DND-41 (cell line): ENCODE measurements around the gene TMEM223.

ENCODE experiments used
- EZH2 ChIP-seq: IDR thresholded peaks from 3 replicates; pipeline ENCODE4 v1.6.1; 2012; ENCODE audit warnings: borderline replicate concordance, low read depth, mild to moderate bottlenecking, moderate library complexity, low read length, inconsistent platforms; ENCODE audit not compliant: severe bottlenecking
- TF ChIP-seq, protein P1 (sequence below): IDR thresholded peaks from 2 replicates; pipeline ENCODE4 v1.5.1; 2012; ENCODE audit warnings: borderline replicate concordance, low read length, moderate library complexity, mild to moderate bottlenecking; ENCODE audit not compliant: poor library complexity, severe bottlenecking; ENCODE audit errors: extremely low read depth

DNA sequence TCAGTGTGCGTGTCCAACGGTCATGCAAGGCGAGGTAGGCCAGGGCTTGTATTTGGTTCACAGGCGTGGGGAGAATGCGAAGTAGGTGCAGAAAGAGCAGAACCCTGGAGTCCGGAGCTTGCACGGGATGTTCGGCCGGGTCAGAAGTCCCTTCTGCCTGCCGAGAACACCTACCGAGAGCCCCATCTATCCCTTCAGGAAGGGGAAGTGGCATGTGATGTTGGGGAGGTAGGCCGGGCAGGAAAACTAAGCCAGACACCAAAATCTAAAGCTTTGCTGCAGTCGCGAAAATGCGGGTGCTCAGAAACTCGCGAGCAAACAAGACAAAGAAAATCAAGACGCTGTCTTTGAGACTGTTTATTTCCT, 21.0 kb downstream of the TMEM223 start:
- TF ChIP-seq, protein P1, sequence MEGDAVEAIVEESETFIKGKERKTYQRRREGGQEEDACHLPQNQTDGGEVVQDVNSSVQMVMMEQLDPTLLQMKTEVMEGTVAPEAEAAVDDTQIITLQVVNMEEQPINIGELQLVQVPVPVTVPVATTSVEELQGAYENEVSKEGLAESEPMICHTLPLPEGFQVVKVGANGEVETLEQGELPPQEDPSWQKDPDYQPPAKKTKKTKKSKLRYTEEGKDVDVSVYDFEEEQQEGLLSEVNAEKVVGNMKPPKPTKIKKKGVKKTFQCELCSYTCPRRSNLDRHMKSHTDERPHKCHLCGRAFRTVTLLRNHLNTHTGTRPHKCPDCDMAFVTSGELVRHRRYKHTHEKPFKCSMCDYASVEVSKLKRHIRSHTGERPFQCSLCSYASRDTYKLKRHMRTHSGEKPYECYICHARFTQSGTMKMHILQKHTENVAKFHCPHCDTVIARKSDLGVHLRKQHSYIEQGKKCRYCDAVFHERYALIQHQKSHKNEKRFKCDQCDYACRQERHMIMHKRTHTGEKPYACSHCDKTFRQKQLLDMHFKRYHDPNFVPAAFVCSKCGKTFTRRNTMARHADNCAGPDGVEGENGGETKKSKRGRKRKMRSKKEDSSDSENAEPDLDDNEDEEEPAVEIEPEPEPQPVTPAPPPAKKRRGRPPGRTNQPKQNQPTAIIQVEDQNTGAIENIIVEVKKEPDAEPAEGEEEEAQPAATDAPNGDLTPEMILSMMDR: no peak
- TF ChIP-seq EZH2: no peak
